ENCODE measurements around the gene IGLL5. TPM values are rescaled to one million over a fixed set of nuclear protein-coding genes. Genes with fewer than 3 reads are reported as not detected.

IGLL5 gene
- total and polyA plus RNA-seq, 11 donors, result 0.23 to 2.6 (median 0.78) TPM; not detected in 4

- intact Hi-C loops (cut with DNase I), result no loop called here
- Histone ChIP-seq H3K4me1 (no peaks in the 10 kb centered on the region), H3K36me3 (no peaks in the 10 kb centered on the region), H3K27ac (no peak overlapping the region), H3K4me3 (no peak overlapping the region), H3K27me3 (peaks cover 0 to 19% (median 0%) of the 10 kb centered on the region in 9 donors), H3K9me3 (peaks cover 0 to 15% (median 9%) of the 10 kb centered on the region in 12 donors)
- WGBS, 4 donors, result 70 to 83% (median 75%) methylated on average over 6 to 8 of the region's 8 CpGs
- no peak for TF ChIP-seq POLR2A (IDR thresholded peaks at IDR 0.05)
- TF ChIP-seq, protein P1, sequence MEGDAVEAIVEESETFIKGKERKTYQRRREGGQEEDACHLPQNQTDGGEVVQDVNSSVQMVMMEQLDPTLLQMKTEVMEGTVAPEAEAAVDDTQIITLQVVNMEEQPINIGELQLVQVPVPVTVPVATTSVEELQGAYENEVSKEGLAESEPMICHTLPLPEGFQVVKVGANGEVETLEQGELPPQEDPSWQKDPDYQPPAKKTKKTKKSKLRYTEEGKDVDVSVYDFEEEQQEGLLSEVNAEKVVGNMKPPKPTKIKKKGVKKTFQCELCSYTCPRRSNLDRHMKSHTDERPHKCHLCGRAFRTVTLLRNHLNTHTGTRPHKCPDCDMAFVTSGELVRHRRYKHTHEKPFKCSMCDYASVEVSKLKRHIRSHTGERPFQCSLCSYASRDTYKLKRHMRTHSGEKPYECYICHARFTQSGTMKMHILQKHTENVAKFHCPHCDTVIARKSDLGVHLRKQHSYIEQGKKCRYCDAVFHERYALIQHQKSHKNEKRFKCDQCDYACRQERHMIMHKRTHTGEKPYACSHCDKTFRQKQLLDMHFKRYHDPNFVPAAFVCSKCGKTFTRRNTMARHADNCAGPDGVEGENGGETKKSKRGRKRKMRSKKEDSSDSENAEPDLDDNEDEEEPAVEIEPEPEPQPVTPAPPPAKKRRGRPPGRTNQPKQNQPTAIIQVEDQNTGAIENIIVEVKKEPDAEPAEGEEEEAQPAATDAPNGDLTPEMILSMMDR (IDR thresholded peaks at IDR 0.05), result no peak
- DNase-seq (no peak), ATAC-seq (no peak)
These were observed 14.6 kb upstream of the IGLL5 start for GRCh38 chr22:22872722-22873708.

DNA sequence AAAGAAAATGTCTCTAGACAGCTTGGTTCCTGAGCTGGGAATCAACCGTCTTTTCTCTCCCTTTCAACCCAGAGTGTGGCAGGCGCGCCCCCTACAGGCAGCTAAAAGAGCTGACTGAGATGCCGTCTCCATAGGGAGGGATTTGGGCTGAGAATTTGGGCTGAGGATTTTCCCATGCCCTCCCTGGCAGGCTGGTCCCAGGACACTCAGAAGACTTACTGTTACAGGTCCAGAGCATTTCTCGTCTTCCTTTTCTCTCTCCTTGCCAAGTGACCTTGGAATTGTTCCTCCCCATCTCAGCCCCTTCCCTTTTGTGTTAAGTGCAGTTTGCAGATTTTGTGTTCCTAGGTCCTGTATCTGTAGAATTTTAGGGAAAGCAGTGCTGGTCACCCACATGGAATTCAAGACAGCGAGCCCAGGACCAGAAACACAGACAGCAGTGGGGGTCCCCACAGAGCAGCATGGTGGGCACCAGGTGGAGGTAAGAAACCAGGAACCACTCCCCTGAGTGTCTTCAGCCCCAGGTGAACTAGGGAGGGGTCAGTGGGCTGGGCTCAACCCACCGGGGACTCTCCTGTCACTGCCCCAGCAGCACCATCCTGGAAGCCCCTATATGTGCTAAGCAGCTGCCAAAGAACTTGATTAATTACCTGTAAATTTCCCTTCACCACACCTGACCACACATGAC, 9.9 kb upstream of the IGLL5 start:
- WGBS, 4 donors, result 12 to 20% (median 19%) methylated on average over 7 of the region's 7 CpGs
- Histone ChIP-seq H3K27ac (no peak overlapping the region), H3K36me3 (no peaks in the 10 kb centered on the region), H3K4me1 (no peaks in the 10 kb centered on the region), H3K4me3 (no peak overlapping the region), H3K9me3 (peaks cover 0 to 15% (median 9%) of the 10 kb centered on the region in 12 donors), H3K27me3 (peaks cover 0 to 6% (median 0%) of the 10 kb centered on the region in 9 donors)
- TF ChIP-seq, protein P1 (IDR thresholded peaks at IDR 0.05), result peak; percentile 45 to 84 (median 67)
- TF ChIP-seq POLR2A (IDR thresholded peaks at IDR 0.05), result no peak
- ATAC-seq (peak in 2 of 4 donors; percentile 52 to 59), DNase-seq (peak in 4 of 5 donors; percentile 50 to 78 (median 57))
- intact Hi-C loops (cut with DNase I), result loop anchor here in 1 of 10 donors (2.0 kb wide), 2 partner anchors 31 to 67 kb away; no protein-coding TSS in a partner anchor

- TF ChIP-seq, protein P1 (IDR thresholded peaks at IDR 0.05), result no peak
- no peak for TF ChIP-seq POLR2A (IDR thresholded peaks at IDR 0.05)
- H3K4me3 ChIP-seq, result no peak overlapping the region
- intact Hi-C loops (cut with DNase I), result loop anchor here in 1 of 10 donors (2.0 kb wide), 1 partner anchor 67 kb away; no protein-coding TSS in a partner anchor
- H3K9me3 ChIP-seq, result peaks cover 0 to 15% (median 9%) of the 10 kb centered on the region in 12 donors
- DNase-seq (no peak), ATAC-seq (no peak)
- H3K4me1 ChIP-seq, result no peaks in the 10 kb centered on the region
- 57 to 67% (median 63%) methylated on average over 2 of the region's 2 CpGs for WGBS, 4 donors
- no peaks in the 10 kb centered on the region for H3K36me3 ChIP-seq
- peaks cover 0 to 3% (median 0%) of the 10 kb centered on the region in 9 donors for H3K27me3 ChIP-seq
- H3K27ac ChIP-seq, result no peak overlapping the region
These were observed 9.4 kb upstream of the IGLL5 start for GRCh38 chr22:22878211-22878570.

All from heart left ventricle (tissue), 16 donors.